ENCODE results near the gene HMGXB4. TPM values are rescaled to one million over a fixed set of nuclear protein-coding genes. Genes with fewer than 3 reads are reported as not detected.

The HMGXB4 gene
- total and polyA plus RNA-seq, 2 experiments from 2014 or later: 34.7 to 64.9 TPM

DNA sequence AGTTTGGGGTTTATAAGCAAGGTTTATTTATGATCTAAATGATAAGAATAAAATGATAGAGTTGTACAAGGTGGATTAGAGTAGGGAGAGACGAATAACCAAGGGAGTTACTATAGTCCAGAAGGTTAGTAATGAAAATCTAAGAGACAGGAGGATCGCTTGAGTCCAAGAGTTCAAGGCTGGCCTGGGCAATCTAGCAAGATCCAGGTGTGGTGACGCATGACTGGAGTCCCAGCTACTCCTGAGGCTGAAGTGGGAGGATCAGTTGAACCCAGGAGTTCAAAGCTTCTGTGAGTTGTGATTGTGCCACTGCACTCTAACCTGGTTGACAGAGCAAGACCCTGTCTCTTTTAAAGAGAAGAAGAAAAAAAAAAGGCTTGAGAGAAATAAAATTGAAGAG is 12.3 kb downstream of the HMGXB4 start:
- Histone ChIP-seq H3F3A (replicated peaks; ENCODE audit: low read depth) (peaks cover 4% of the 10 kb centered on the region; the same call in 1 of the 2 replicates), H3K4me1 (ENCODE audit: insufficient read depth) (no peaks in the 10 kb centered on the region), H3K4me3 (no peak overlapping the region), H2AFZ (no peak overlapping the region), H3K79me2 (replicated peaks; ENCODE audit: insufficient read depth) (peaks cover 24% of the 10 kb centered on the region), H3K36me3 (ENCODE audit: insufficient read depth) (peaks cover 63% of the 10 kb centered on the region), H3K4me2 (no peak overlapping the region), H4K20me1 (replicated peaks; ENCODE audit: insufficient read depth) (peaks cover 22% of the 10 kb centered on the region; the same call in 1 of the 2 replicates), H3K9me2 (ENCODE audit: insufficient read depth) (no peaks in the 10 kb centered on the region), H3K27me3 (ENCODE audit: insufficient read depth) (no peaks in the 10 kb centered on the region), H3K27ac (ENCODE audit: low read depth) (no peak overlapping the region)
- Mint-ChIP-seq H3K36me3 (ENCODE audit: low read depth) (peaks cover 68% of the 10 kb centered on the region), H3K9me3 (peaks cover 3% of the 10 kb centered on the region; the same call in 1 of the 3 replicates), H3K27ac (no peak overlapping the region), H3K4me1 (no peaks in the 10 kb centered on the region), H3K4me3 (no peak overlapping the region), H3K27me3 (ENCODE audit: insufficient read depth, low read depth, poor library complexity) (no peaks in the 10 kb centered on the region)
- ATAC-seq: no peak
- no peak for TF ChIP-seq CTCF (conservative IDR thresholded peaks at IDR 0.05; ENCODE audit: low read depth in 2 of 2)
- no peak for TF ChIP-seq ZNF331 (CRISPR knock-in tag; IDR thresholded peaks at IDR 0.05; ENCODE audit: low read depth)
- TF ChIP-seq EZH2 (IDR thresholded peaks at IDR 0.05; ENCODE audit: low read depth, unreplicated experiment): no peak
- TF ChIP-seq, protein P1, sequence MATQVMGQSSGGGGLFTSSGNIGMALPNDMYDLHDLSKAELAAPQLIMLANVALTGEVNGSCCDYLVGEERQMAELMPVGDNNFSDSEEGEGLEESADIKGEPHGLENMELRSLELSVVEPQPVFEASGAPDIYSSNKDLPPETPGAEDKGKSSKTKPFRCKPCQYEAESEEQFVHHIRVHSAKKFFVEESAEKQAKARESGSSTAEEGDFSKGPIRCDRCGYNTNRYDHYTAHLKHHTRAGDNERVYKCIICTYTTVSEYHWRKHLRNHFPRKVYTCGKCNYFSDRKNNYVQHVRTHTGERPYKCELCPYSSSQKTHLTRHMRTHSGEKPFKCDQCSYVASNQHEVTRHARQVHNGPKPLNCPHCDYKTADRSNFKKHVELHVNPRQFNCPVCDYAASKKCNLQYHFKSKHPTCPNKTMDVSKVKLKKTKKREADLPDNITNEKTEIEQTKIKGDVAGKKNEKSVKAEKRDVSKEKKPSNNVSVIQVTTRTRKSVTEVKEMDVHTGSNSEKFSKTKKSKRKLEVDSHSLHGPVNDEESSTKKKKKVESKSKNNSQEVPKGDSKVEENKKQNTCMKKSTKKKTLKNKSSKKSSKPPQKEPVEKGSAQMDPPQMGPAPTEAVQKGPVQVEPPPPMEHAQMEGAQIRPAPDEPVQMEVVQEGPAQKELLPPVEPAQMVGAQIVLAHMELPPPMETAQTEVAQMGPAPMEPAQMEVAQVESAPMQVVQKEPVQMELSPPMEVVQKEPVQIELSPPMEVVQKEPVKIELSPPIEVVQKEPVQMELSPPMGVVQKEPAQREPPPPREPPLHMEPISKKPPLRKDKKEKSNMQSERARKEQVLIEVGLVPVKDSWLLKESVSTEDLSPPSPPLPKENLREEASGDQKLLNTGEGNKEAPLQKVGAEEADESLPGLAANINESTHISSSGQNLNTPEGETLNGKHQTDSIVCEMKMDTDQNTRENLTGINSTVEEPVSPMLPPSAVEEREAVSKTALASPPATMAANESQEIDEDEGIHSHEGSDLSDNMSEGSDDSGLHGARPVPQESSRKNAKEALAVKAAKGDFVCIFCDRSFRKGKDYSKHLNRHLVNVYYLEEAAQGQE (IDR thresholded peaks at IDR 0.05; ENCODE audit: unreplicated experiment): no peak
- TF ChIP-seq NANOG (IDR thresholded peaks at IDR 0.05; ENCODE audit: borderline replicate concordance): no peak
- no peak for TF ChIP-seq ZNF462 (CRISPR knock-in tag; IDR thresholded peaks at IDR 0.05)
- TF ChIP-seq CREB1 (CRISPR knock-in tag; IDR thresholded peaks at IDR 0.05; ENCODE audit: low read depth): no peak
- TF ChIP-seq ZNF114 (CRISPR knock-in tag; IDR thresholded peaks at IDR 0.05): no peak
- TF ChIP-seq, protein P2, sequence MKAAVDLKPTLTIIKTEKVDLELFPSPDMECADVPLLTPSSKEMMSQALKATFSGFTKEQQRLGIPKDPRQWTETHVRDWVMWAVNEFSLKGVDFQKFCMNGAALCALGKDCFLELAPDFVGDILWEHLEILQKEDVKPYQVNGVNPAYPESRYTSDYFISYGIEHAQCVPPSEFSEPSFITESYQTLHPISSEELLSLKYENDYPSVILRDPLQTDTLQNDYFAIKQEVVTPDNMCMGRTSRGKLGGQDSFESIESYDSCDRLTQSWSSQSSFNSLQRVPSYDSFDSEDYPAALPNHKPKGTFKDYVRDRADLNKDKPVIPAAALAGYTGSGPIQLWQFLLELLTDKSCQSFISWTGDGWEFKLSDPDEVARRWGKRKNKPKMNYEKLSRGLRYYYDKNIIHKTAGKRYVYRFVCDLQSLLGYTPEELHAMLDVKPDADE (IDR thresholded peaks at IDR 0.05): no peak
- TF ChIP-seq STAT1 (IDR thresholded peaks at IDR 0.05; ENCODE audit: unreplicated experiment): no peak
- TF ChIP-seq JUNB (IDR thresholded peaks at IDR 0.05; ENCODE audit: unreplicated experiment): no peak
- TF ChIP-seq POLR2AphosphoS5 (IDR thresholded peaks at IDR 0.05; ENCODE audit: low read depth): no peak
- TF ChIP-seq EZH2phosphoT487 (IDR thresholded peaks at IDR 0.05; ENCODE audit: unreplicated experiment): no peak
- no peak for DNase-seq (ENCODE audit: low spot score)
